Fibroblast of lung (primary cell): ENCODE data around the gene UBIAD1.

ENCODE experiments used
- CTCF ChIP-seq, 2 donors: IDR thresholded peaks in 1 of 2; conservative IDR thresholded peaks in 1 of 2; 1 replicate in 1 of 2; 2 replicates in 1 of 2; pipeline ENCODE4 v1.5.1; 2011 to 2012; ENCODE audit warnings: low read length in 2 of 2, control low read depth in 1 of 2, inconsistent platforms in 1 of 2, low read depth in 1 of 2, mild to moderate bottlenecking in 1 of 2
- EZH2 ChIP-seq: IDR thresholded peaks from 2 replicates; pipeline ENCODE4 v1.5.1; 2012; ENCODE audit warnings: low read length, control low read depth, mild to moderate bottlenecking; ENCODE audit errors: missing control alignments

GRCh38 chr1:11237356-11237755 is 35.6 kb upstream of the UBIAD1 start:
- TF ChIP-seq EZH2: no peak
- no peak for TF ChIP-seq CTCF (conservative IDR thresholded peaks at IDR 0.05 in 1 of 2, IDR thresholded peaks at IDR 0.05 in 1 of 2; ENCODE audit: low read depth in 1 of 2, low read length in 2 of 2)
